Tibial nerve (tissue), 4 donors: ENCODE measurements around the gene SDK1. TPM values are rescaled to one million over a fixed set of nuclear protein-coding genes. Genes with fewer than 3 reads are reported as not detected.

Experiments
- DNase-seq, 2 donors: peaks; one replicate each; pipeline ENCODE4 v3.0.0-alpha.2; 2019; ENCODE audit warnings: low spot score in 2 of 2
- H3K27ac ChIP-seq, 4 donors: fragments of 200-600 bp; sonication (generic) in 3 of 4; one replicate each; pipeline ENCODE4 v1.5.1; 2017 to 2019; ENCODE audit warnings: mild to moderate bottlenecking in 1 of 4
- H3K27me3 ChIP-seq, 2 donors: fragments of 200-600 bp; sonication (generic) in 1 of 2; one replicate each; pipeline versions ENCODE4 v1.5.1 to v1.6.0; 2017 to 2019
- H3K36me3 ChIP-seq, 3 donors: fragments of 200-600 bp; sonication (generic); one replicate each; pipeline ENCODE4 v1.5.1; 2018 to 2019
- H3K4me1 ChIP-seq, 4 donors: fragments of 200-600 bp; sonication (generic) in 3 of 4; one replicate each; pipeline ENCODE4 v1.5.1; 2017 to 2019
- H3K4me3 ChIP-seq, 4 donors: fragments of 200-600 bp; sonication (generic) in 3 of 4; one replicate each; pipeline ENCODE4 v1.5.1; 2017 to 2019; ENCODE audit warnings: mild to moderate bottlenecking in 1 of 4, moderate library complexity in 1 of 4
- H3K9me3 ChIP-seq, 4 donors: fragments of 200-600 bp; sonication (generic) in 3 of 4; one replicate each; pipeline ENCODE4 v1.5.1; 2017 to 2019
- EP300 ChIP-seq, 2 donors: sonication (generic); formaldehyde crosslinking; IDR thresholded peaks; one replicate each; pipeline ENCODE4 v1.6.1; 2017; ENCODE audit warnings: antibody characterized with exemption in 2 of 2, mild to moderate bottlenecking in 1 of 2
- POLR2A ChIP-seq, 2 donors: fragments of 450-650 bp; IDR thresholded peaks; one replicate each; pipeline ENCODE4 v1.6.1; 2017; ENCODE audit warnings: antibody characterized with exemption in 2 of 2, mild to moderate bottlenecking in 2 of 2, moderate library complexity in 2 of 2
- WGBS, 2 donors: methylation state at CpG; one replicate each; pipeline ENCODE4 v1.1.5; 2018; 5-methylcytosine and 5-hydroxymethylcytosine counted together
- total RNA-seq, 4 donors: library from RNA; depleted of rRNA; stranded (reverse); fragments of >200 nt; gene quantifications; one replicate each; pipeline ENCODE4 v1.1.0, GENCODE V29; 2016
- TF ChIP-seq, protein P1 (sequence below), 5 experiments: fragments of 200-600 bp in 3 of 5; fragments of 450-650 bp in 2 of 5; sonication (generic) in 3 of 5; IDR thresholded peaks; one replicate each; pipeline ENCODE4 v1.5.1; 2016 to 2019; ENCODE audit warnings: antibody characterized with exemption in 5 of 5, mild to moderate bottlenecking in 3 of 5, moderate library complexity in 2 of 5

The SDK1 gene
- total RNA-seq, 4 donors from 2014 or later: 8.2 to 16.2 (median 12.9) TPM

- H3K4me1 ChIP-seq: no peaks in the 10 kb centered on the region
- no peak for DNase-seq
- H3K27ac ChIP-seq: no peak overlapping the region
- H3K4me3 ChIP-seq: no peak overlapping the region
- WGBS, 2 donors: 73 to 89% methylated on average over 6 of the region's 6 CpGs
- peaks cover 0 to 30% (median 0%) of the 10 kb centered on the region in 3 donors for H3K36me3 ChIP-seq
- no peaks in the 10 kb centered on the region for H3K9me3 ChIP-seq
- no peaks in the 10 kb centered on the region for H3K27me3 ChIP-seq
- TF ChIP-seq, protein P1, sequence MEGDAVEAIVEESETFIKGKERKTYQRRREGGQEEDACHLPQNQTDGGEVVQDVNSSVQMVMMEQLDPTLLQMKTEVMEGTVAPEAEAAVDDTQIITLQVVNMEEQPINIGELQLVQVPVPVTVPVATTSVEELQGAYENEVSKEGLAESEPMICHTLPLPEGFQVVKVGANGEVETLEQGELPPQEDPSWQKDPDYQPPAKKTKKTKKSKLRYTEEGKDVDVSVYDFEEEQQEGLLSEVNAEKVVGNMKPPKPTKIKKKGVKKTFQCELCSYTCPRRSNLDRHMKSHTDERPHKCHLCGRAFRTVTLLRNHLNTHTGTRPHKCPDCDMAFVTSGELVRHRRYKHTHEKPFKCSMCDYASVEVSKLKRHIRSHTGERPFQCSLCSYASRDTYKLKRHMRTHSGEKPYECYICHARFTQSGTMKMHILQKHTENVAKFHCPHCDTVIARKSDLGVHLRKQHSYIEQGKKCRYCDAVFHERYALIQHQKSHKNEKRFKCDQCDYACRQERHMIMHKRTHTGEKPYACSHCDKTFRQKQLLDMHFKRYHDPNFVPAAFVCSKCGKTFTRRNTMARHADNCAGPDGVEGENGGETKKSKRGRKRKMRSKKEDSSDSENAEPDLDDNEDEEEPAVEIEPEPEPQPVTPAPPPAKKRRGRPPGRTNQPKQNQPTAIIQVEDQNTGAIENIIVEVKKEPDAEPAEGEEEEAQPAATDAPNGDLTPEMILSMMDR (IDR thresholded peaks at IDR 0.05): no peak
- no peak for TF ChIP-seq POLR2A (IDR thresholded peaks at IDR 0.05)
- no peak for TF ChIP-seq EP300 (IDR thresholded peaks at IDR 0.05)
These were observed 925.5 kb downstream of the SDK1 start for GRCh38 chr7:4226524-4226882.

DNA sequence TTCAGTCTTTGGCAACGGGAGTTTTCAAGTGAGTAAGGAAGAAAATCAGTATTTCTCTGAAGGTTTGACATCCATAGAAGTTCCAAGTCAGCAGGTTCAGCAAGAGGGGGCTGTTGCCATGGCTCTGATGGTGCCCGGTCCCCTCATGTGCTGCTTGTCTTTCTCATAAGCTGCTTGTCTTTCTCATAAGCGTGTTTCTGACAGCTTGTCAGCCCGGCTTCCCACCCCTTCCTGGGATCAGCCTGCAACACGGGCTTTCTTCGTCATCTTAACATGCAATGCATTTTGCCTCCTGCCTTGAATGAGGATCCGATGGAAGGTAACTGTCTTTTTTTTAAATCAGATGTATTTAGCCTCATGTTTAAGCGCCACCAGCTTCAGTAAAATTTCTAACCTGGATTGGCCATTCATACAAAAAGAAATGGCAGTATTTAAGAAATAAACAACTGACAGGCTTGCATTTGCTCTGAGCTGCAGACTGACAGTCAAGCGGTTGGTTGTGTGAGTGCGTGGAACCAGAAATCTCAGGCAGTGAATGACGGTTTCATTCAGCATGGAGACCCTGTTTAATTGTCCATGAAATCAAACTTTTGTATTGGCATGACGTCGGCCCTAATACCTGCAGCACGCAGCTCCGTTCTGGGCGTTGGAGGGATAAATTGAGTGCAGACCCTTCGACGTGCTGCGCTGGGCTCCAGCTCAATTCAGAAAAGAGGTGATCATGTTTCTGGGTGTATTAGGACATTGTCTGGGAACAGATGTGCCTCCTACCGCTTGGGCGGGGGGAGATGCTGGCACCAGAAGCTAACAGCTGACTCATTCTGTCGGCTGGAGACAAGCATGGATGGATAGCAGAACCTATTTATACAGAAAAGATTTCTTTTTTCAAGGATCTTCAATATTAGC is 926.3 kb downstream of the SDK1 start:
- Histone ChIP-seq H3K27ac (no peak overlapping the region), H3K36me3 (peaks cover 0 to 23% (median 0%) of the 10 kb centered on the region in 3 donors), H3K9me3 (no peaks in the 10 kb centered on the region), H3K27me3 (no peaks in the 10 kb centered on the region), H3K4me1 (no peaks in the 10 kb centered on the region), H3K4me3 (no peak overlapping the region)
- DNase-seq: no peak
- TF ChIP-seq, protein P1 (IDR thresholded peaks at IDR 0.05): no peak
- no peak for TF ChIP-seq POLR2A (IDR thresholded peaks at IDR 0.05)
- 75 to 80% methylated on average over 22 of the region's 22 CpGs for WGBS, 2 donors

DNA sequence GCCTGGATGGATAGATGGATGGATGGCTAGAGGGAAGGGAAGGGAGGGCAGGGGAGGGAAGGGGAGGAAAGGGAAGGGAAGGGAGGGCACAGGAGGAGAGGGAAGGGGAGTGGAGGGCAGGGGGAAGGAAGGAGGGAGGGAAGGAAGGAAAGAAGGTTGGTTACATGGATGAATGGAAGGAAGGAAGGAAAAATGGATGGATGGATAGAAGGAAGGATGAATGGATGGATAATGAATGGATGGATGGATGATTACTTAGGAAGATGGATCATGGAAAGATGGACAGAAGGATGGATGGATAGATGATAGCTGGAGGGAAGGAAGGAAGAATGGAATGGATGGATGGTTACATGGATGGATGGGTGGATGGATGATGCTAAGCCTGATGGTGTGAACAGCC is 929.3 kb downstream of the SDK1 start:
- Histone ChIP-seq H3K4me1 (no peaks in the 10 kb centered on the region), H3K9me3 (no peaks in the 10 kb centered on the region), H3K4me3 (no peak overlapping the region), H3K36me3 (peaks cover 0 to 5% (median 0%) of the 10 kb centered on the region in 3 donors), H3K27ac (no peak overlapping the region), H3K27me3 (no peaks in the 10 kb centered on the region)
- no peak for DNase-seq
- TF ChIP-seq POLR2A (IDR thresholded peaks at IDR 0.05): no peak
- no peak for TF ChIP-seq EP300 (IDR thresholded peaks at IDR 0.05)
- TF ChIP-seq, protein P1 (IDR thresholded peaks at IDR 0.05): no peak

- H3K4me3 ChIP-seq: no peak overlapping the region
- no peak for DNase-seq
- peaks cover 0 to 10% (median 0%) of the 10 kb centered on the region in 3 donors for H3K36me3 ChIP-seq
- WGBS, 2 donors: 92 to 95% methylated on average over 15 of the region's 15 CpGs
- H3K27me3 ChIP-seq: no peaks in the 10 kb centered on the region
- H3K4me1 ChIP-seq: no peaks in the 10 kb centered on the region
- TF ChIP-seq POLR2A (IDR thresholded peaks at IDR 0.05) (no peak), EP300 (IDR thresholded peaks at IDR 0.05) (no peak)
- TF ChIP-seq, protein P1 (IDR thresholded peaks at IDR 0.05): no peak
- no peak overlapping the region for H3K27ac ChIP-seq
- H3K9me3 ChIP-seq: no peaks in the 10 kb centered on the region
These were observed 932.1 kb downstream of the SDK1 start for GRCh38 chr7:4233146-4233545.
